Ectodermal cell (in vitro differentiated cells): ENCODE data around the gene ENDOG.

Experiments used
- H3K27ac ChIP-seq: 2 replicates; pipeline ENCODE4 v1.7.0; 2013; ENCODE audit warnings: mild to moderate bottlenecking, low read depth, low read length; ENCODE audit not compliant: insufficient read depth, poor library complexity, severe bottlenecking
- H3K27me3 ChIP-seq: 2 replicates; pipeline ENCODE4 v1.7.0; 2013; ENCODE audit warnings: mild to moderate bottlenecking, low read length; ENCODE audit not compliant: insufficient read depth, control insufficient read depth, poor library complexity, severe bottlenecking
- H3K36me3 ChIP-seq: one replicate; pipeline ENCODE4 v1.7.0; 2013; ENCODE audit warnings: low read length; ENCODE audit not compliant: control insufficient read depth, insufficient read depth
- H3K4me1 ChIP-seq: one replicate; pipeline ENCODE4 v1.7.0; 2013; ENCODE audit warnings: low read length; ENCODE audit not compliant: control insufficient read depth, insufficient read depth
- H3K4me3 ChIP-seq: 2 replicates; pipeline ENCODE4 v1.7.0; 2013; ENCODE audit warnings: low read depth, low read length, control low read depth; ENCODE audit not compliant: insufficient read depth
- H3K9me3 ChIP-seq: 2 replicates; pipeline ENCODE4 v1.7.0; 2013; ENCODE audit warnings: mild to moderate bottlenecking, low read length, moderate library complexity; ENCODE audit not compliant: control insufficient read depth
- WGBS, 2 experiments: methylation state at CpG; one replicate each; pipeline ENCODE4 v1.1.7; 2013; ENCODE audit warnings: missing lambda C conversion rate in 2 of 2; 5-methylcytosine and 5-hydroxymethylcytosine counted together

Gene ENDOG

DNA sequence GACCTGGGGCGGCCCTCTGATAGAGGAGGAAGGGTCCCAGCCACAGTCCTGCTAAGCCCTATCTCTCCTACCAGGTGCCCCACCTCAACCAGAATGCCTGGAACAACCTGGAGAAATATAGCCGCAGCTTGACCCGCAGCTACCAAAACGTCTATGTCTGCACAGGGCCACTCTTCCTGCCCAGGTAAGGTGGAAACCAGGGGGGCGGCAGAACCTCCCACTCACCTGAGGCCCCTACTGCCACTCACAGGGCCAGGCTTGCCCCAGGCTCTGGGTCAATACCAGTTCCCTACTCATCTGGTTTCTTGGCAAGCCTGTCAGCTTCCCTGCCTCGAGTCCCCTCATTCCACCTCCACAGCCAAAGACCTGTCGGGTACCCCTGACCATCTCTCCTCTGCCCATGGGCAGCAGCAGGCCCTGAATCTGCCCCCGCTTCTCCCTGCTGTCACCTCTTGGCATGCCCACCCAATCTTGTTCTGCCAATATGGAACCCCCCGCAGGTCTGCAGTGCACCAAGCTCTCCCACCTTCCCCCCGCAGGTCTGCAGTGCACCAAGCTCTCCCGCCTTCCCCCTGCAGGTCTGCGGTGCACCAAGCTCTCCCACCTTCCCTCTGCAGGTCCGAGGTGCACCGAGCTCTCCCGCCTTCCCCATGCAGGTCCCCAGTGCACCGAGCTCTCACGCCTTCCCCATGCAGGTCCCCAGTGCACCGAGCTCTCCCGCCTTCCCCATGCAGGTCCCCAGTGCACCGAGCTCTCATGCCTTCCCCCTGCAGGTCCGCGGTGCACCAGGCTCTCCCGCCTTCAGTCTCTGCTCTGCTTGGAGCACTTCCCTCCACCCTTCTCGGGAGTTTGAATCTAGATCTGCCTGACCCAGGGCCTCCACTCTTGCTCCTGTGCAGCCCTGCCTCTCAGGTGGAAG is 2.6 kb downstream of the ENDOG start:
- Histone ChIP-seq H3K4me3 (no peak overlapping the region), H3K9me3 (no peaks in the 10 kb centered on the region), H3K36me3 (peaks cover 11% of the 10 kb centered on the region), H3K27me3 (peaks cover 5% of the 10 kb centered on the region), H3K27ac (no peak overlapping the region), H3K4me1 (peaks cover 7% of the 10 kb centered on the region)
- 91% methylated on average over 24 of the region's 24 CpGs for WGBS, 2 experiments

DNA sequence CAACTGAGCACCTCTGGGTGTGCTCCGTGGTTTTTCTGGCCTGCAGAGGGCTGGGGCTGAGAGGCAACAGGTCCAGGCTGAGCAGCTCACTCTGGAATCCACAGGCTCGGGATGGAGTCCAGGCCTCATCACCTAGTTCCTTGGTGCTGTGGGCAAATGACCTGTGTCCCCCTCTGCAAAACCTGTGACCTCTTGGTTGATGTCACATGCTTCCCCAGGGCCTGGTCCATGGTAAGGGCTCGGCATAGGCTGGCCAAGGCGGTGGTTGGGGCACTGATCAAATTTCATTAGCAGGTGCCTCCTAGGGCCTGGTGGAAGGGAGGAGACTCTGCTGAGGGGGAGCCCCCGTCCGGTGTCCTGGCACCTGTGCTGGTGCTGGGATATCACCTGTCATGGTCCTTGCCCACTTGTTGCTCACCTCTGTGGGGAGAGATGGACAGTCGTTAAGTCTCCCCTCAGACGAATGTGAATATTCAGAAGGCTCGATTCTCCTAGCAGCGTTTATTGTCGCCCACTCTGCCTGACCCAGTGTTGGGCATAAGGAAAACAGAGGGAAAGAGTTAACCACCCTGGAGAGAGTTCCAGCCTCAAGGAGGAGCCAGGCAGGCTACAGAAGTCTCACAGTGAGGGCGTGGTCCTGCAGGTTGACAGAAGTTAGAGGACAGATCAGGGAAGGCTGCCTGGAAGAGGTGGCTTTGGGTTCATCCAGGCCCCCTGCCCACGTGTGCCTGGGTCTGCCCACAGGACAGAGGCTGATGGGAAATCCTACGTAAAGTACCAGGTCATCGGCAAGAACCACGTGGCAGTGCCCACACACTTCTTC is 3.5 kb downstream of the ENDOG start:
- peaks cover 17% of the 10 kb centered on the region for H3K36me3 ChIP-seq
- no peak overlapping the region for H3K4me3 ChIP-seq
- H3K9me3 ChIP-seq, result no peaks in the 10 kb centered on the region
- H3K27ac ChIP-seq, result no peak overlapping the region
- peaks cover 5% of the 10 kb centered on the region for H3K27me3 ChIP-seq
- WGBS, 2 experiments, result 93% methylated on average over 16 of the region's 16 CpGs
- peaks cover 7% of the 10 kb centered on the region for H3K4me1 ChIP-seq

DNA sequence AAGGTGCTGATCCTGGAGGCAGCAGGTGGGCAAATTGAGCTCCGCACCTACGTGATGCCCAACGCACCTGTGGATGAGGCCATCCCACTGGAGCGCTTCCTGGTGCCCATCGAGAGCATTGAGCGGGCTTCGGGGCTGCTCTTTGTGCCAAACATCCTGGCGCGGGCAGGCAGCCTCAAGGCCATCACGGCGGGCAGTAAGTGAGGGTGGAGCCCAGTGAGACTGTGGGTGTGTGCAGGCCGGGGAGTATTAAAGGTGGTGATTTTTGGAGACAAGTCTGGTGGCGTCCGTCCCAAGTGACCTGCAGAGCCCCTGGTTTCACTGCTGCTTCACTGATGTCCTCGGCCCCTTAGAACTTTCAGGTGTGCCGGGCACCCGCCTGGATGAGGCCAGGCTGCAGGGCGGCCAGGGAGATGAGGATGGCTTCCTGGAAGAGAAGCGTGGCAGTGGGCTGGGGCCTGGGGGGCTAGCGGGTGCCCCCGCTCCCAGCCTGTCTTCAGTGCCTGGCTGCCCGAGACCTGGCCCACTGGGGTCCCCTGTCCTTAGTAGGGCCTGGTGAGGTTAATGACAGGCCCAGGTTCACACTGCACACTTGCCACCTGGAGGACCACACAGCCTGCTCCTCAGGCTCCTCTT is 4.2 kb downstream of the ENDOG start:
- H3K4me1 ChIP-seq, result peaks cover 7% of the 10 kb centered on the region
- H3K27ac ChIP-seq, result no peak overlapping the region
- no peak overlapping the region for H3K4me3 ChIP-seq
- H3K36me3 ChIP-seq, result peaks cover 25% of the 10 kb centered on the region
- 95 to 96% methylated on average over 22 of the region's 22 CpGs for WGBS, 2 experiments
- peaks cover 5% of the 10 kb centered on the region for H3K27me3 ChIP-seq
- no peaks in the 10 kb centered on the region for H3K9me3 ChIP-seq

- peaks cover 7% of the 10 kb centered on the region for H3K4me1 ChIP-seq
- H3K27ac ChIP-seq, result no peak overlapping the region
- H3K9me3 ChIP-seq, result no peaks in the 10 kb centered on the region
- 96% methylated on average over 19 of the region's 19 CpGs for WGBS, 2 experiments
- peaks cover 5% of the 10 kb centered on the region for H3K27me3 ChIP-seq
- peaks cover 25% of the 10 kb centered on the region for H3K36me3 ChIP-seq
- H3K4me3 ChIP-seq, result no peak overlapping the region
Observed at GRCh38 chr9:128823362-128823902, 5.1 kb downstream of the ENDOG start.

DNA sequence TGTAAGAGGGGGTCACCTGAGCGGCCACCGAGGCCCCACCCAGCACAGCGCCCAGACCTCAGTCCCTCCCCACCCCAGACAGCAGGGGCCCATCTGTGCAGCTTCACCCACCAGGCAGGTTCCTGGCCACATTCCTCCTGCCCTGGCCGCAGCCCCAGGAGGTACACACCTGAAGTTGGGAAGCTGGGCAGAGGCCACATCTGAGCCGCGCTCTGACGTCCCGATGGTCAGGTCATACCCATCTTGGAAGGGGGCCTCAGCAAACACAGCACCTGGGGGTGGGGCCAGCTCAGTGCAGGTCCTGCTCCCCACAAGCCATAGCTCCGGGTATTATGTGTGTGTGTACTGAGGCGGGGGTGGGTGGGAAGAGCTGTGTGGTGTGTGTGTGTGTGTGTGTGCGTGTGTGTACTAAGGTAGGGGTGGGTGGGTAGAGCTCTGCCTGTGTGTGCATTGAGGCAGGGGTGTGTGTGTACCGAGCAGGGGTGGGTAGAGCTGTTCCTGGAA is 5.7 kb downstream of the ENDOG start:
- Histone ChIP-seq H3K4me1 (peaks cover 7% of the 10 kb centered on the region), H3K4me3 (no peak overlapping the region), H3K9me3 (no peaks in the 10 kb centered on the region), H3K27ac (no peak overlapping the region), H3K27me3 (peaks cover 4% of the 10 kb centered on the region), H3K36me3 (peaks cover 25% of the 10 kb centered on the region)
- 94 to 95% methylated on average over 12 of the region's 12 CpGs for WGBS, 2 experiments

DNA sequence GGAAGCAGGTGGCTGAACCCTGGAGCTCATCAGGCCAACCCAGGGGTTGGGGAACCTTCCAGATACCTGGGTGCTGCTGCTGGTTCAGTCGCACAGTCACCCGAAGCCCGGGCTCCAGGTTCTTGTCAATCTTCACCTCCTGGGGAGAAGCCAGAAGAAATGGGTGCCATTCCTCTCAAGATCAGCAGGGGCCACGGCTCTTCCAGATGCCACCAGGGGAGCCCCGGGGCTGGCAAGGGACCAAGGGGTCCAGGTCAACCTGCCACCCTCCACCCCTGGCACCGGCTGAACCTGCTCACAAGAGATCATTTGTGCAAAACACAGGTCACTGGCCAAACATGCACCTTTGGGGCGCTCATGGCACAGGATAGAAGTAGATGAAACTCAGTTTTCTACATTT is 6.6 kb downstream of the ENDOG start:
- Histone ChIP-seq H3K9me3 (no peaks in the 10 kb centered on the region), H3K27me3 (no peaks in the 10 kb centered on the region), H3K27ac (no peak overlapping the region), H3K4me3 (no peak overlapping the region), H3K36me3 (peaks cover 25% of the 10 kb centered on the region), H3K4me1 (peaks cover 4% of the 10 kb centered on the region)
- WGBS, 2 experiments, result 95 to 96% methylated on average over 7 of the region's 7 CpGs

- H3K4me1 ChIP-seq, result no peaks in the 10 kb centered on the region
- no peak overlapping the region for H3K4me3 ChIP-seq
- H3K36me3 ChIP-seq, result peaks cover 25% of the 10 kb centered on the region
- no peaks in the 10 kb centered on the region for H3K9me3 ChIP-seq
- no peaks in the 10 kb centered on the region for H3K27me3 ChIP-seq
- H3K27ac ChIP-seq, result no peak overlapping the region
- 95% methylated on average over 22 of the region's 22 CpGs for WGBS, 2 experiments
Observed at GRCh38 chr9:128825923-128826700, 7.8 kb downstream of the ENDOG start.

- no peaks in the 10 kb centered on the region for H3K27me3 ChIP-seq
- H3K4me1 ChIP-seq, result no peaks in the 10 kb centered on the region
- no peak overlapping the region for H3K4me3 ChIP-seq
- no peak overlapping the region for H3K27ac ChIP-seq
- 94 to 95% methylated on average over 8 of the region's 8 CpGs for WGBS, 2 experiments
- no peaks in the 10 kb centered on the region for H3K9me3 ChIP-seq
- H3K36me3 ChIP-seq, result peaks cover 25% of the 10 kb centered on the region
Observed at GRCh38 chr9:128828267-128828666, 10.0 kb downstream of the ENDOG start.

GRCh38 chr9:128828719-128829452 is 10.6 kb downstream of the ENDOG start:
- Histone ChIP-seq H3K4me3 (peak overlapping the region; percentile 75), H3K36me3 (peaks cover 24% of the 10 kb centered on the region), H3K27me3 (no peaks in the 10 kb centered on the region), H3K9me3 (no peaks in the 10 kb centered on the region), H3K27ac (no peak overlapping the region), H3K4me1 (no peaks in the 10 kb centered on the region)
- WGBS, 2 experiments, result 38 to 39% methylated on average over 17 to 18 of the region's 18 CpGs
